ENCODE results near the gene SLC22A23.

SLC22A23 gene

DNA sequence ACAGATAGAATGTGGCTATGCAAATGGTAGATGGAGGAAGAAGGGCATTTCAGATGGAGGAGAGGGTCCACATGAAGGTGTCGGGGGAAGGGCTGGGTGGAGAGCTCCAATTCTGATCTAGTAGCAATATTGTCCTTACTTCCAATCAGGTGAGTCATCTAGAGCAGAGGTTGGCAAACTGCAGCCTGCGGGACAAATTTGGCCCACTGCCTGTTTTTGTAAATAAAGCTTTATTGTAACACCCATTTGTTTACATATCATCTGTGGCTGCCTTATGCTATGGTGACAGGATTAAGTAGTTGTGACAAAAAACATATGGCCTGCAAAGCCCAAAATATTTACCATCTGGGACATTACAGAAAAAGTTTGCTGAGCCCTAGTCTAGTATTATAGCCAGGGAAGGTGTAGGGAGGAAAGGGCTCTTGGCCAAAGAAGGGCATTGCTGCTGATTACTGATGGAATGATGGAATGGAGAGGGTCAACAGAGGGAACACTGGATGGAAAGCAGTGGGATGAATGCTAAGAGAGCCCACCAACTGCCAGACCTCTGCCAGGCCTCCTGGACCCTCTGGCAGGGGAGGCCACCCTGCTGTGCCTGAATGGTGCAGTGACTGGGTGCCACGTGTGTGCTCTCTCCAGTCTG, 79.8 kb downstream of the SLC22A23 start:
- H3K27me3 ChIP-seq (replicated peaks; ENCODE audit: control insufficient read depth, insufficient read depth, low read length) = no peaks in the 10 kb centered on the region
- TF ChIP-seq, protein P1, sequence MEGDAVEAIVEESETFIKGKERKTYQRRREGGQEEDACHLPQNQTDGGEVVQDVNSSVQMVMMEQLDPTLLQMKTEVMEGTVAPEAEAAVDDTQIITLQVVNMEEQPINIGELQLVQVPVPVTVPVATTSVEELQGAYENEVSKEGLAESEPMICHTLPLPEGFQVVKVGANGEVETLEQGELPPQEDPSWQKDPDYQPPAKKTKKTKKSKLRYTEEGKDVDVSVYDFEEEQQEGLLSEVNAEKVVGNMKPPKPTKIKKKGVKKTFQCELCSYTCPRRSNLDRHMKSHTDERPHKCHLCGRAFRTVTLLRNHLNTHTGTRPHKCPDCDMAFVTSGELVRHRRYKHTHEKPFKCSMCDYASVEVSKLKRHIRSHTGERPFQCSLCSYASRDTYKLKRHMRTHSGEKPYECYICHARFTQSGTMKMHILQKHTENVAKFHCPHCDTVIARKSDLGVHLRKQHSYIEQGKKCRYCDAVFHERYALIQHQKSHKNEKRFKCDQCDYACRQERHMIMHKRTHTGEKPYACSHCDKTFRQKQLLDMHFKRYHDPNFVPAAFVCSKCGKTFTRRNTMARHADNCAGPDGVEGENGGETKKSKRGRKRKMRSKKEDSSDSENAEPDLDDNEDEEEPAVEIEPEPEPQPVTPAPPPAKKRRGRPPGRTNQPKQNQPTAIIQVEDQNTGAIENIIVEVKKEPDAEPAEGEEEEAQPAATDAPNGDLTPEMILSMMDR (IDR thresholded peaks at IDR 0.05; ENCODE audit: insufficient read depth, low read length, poor library complexity, severe bottlenecking) = no peak
- no peak overlapping the region for H3K4me3 ChIP-seq (replicated peaks; ENCODE audit: low read depth, low read length)
- no peaks in the 10 kb centered on the region for H3K36me3 ChIP-seq (ENCODE audit: control insufficient read depth, insufficient read depth, low read length)
- no peak for DNase-seq (ENCODE audit: extremely low read depth, insufficient read length)

DNA sequence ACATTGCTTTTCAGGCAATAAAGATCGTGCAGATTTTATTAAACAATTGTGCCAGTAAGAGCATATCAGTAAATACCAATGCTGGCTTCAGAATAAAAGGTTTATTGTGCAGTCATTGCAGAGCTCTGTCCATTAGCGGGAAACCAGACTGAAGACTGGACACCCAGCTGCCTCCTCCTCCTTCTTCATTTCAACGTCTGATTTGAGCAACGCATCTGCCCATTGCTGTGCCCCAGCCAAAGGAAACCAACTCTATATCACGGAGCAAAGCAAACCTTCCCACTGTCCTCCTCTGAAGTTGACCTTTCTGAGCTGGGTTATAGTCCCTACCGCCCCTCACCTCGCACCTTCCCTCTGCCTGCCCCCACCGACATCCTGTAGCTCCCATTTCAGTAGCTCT, 80.8 kb downstream of the SLC22A23 start:
- no peak for DNase-seq (ENCODE audit: extremely low read depth, insufficient read length)
- Histone ChIP-seq H3K36me3 (ENCODE audit: control insufficient read depth, insufficient read depth, low read length) (no peaks in the 10 kb centered on the region), H3K27me3 (replicated peaks; ENCODE audit: control insufficient read depth, insufficient read depth, low read length) (no peaks in the 10 kb centered on the region), H3K4me3 (replicated peaks; ENCODE audit: low read depth, low read length) (no peak overlapping the region)
- TF ChIP-seq, protein P1 (IDR thresholded peaks at IDR 0.05; ENCODE audit: insufficient read depth, low read length, poor library complexity, severe bottlenecking) = no peak

DNA sequence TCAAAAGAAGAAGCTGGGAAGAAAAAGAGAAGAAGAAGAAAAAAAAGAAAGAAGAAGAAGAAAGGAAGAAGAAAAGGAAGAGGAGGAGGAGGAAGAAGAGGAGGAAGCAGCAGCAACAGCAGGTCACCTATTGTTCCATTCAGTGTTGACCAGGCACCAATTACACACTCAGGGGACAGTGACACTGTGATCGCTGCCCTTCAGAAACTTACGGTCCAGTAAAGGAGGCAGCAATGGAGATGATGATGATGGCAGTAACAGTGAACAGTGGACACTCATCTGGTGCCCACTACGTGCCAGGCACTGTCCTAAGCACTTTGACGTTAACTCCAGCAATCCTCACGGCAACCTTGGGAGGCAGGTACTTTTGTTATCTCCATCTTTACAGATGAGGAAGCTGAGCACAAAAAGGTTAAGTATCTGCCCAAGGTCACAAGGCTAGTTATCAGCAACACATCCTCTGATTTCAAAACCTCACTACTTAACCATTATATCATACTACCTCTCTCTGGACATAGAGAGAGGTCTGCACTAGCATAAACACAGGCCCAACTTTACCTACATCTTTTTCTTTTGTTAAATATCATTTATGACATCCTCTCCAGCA, 83.2 kb downstream of the SLC22A23 start:
- no peak for DNase-seq (ENCODE audit: extremely low read depth, insufficient read length)
- Histone ChIP-seq H3K27me3 (replicated peaks; ENCODE audit: control insufficient read depth, insufficient read depth, low read length) (peaks cover 2% of the 10 kb centered on the region), H3K4me3 (replicated peaks; ENCODE audit: low read depth, low read length) (no peak overlapping the region), H3K36me3 (ENCODE audit: control insufficient read depth, insufficient read depth, low read length) (no peaks in the 10 kb centered on the region)
- TF ChIP-seq, protein P1 (IDR thresholded peaks at IDR 0.05; ENCODE audit: insufficient read depth, low read length, poor library complexity, severe bottlenecking) = no peak

DNA sequence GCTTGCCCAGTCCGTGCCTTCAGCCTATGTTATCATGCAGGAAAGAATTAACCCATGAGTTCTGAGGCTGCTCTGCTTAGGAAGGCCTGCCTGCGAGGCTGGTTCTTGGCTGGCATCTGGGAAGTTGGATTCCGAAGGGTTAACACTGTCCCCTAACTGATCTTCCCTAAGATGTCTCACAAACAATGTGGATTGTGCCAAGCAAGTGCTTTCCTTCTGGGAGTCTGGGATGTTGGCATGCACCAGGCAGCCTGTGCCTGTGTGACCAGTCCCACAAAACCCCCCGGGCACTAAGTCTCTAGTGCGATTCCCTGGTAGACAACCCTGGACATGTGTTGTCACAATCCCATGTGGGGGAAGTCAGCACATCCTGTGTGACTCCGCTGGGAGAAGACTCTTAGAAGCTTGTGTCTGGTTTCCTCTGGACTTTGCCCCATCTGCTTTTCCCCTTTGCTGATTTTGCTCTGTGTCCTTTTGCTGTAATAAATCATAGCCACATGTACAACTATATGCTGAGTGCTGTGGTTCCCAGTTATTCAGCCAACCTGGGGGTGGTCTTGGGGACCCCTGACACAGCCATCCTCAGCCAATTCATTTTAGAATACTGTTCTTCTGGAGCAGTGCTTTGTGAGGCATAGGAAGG, 83.8 kb downstream of the SLC22A23 start:
- no peak for DNase-seq (ENCODE audit: extremely low read depth, insufficient read length)
- Histone ChIP-seq H3K4me3 (replicated peaks; ENCODE audit: low read depth, low read length) (no peak overlapping the region), H3K36me3 (ENCODE audit: control insufficient read depth, insufficient read depth, low read length) (no peaks in the 10 kb centered on the region), H3K27me3 (replicated peaks; ENCODE audit: control insufficient read depth, insufficient read depth, low read length) (peaks cover 2% of the 10 kb centered on the region)
- TF ChIP-seq, protein P1 (IDR thresholded peaks at IDR 0.05; ENCODE audit: insufficient read depth, low read length, poor library complexity, severe bottlenecking) = no peak

DNA sequence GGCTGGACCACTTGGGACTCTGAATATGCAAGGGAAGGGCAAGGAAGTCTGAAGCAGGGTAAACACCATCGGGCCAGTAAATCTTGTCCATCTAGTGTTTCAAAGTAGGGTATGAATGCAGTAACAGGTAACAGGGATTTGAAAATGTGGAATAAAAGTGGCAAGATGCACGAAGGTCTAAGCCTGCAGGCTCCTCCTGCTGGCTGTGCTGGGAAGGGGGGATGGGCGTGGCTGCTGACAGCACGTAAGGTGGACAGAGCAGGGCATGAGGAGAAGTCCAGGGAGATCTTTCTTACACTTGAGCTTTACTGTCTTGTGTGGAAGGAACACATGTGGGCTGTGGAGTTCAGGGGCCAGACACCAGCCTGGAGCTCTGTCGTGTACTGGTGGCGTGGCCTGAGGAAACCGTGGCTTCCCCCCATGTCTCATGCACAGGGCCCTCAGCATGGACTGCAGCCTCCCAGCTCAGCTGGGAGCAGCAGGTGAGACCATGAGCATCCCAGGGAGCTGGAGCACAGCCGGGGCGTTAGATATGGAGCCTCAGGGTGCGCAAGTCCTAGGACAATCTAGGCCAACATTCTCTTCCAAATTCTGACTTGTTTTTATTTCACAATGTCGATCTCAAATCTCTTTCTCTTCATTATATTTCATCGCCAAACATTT, 84.5 kb downstream of the SLC22A23 start:
- TF ChIP-seq, protein P1 (IDR thresholded peaks at IDR 0.05; ENCODE audit: insufficient read depth, low read length, poor library complexity, severe bottlenecking) = no peak

More for the DNA sequence above, 84.5 kb downstream of the SLC22A23 start:
- H3K36me3 ChIP-seq (ENCODE audit: control insufficient read depth, insufficient read depth, low read length) = no peaks in the 10 kb centered on the region
- peaks cover 2% of the 10 kb centered on the region for H3K27me3 ChIP-seq (replicated peaks; ENCODE audit: control insufficient read depth, insufficient read depth, low read length)
- no peak for DNase-seq (ENCODE audit: extremely low read depth, insufficient read length)
- H3K4me3 ChIP-seq (replicated peaks; ENCODE audit: low read depth, low read length) = no peak overlapping the region
